ENCODE measurements around the gene ZFYVE21.

Gene ZFYVE21

GRCh38 chr14:103715052-103716000 lies at the start of gene ZFYVE21, which contains the start of gene XRCC3:
TSS of gene ZFYVE21 (plus strand) at chr14:103715810. CDS start at chr14:103715842, 32 bp downstream.
TSS of gene XRCC3 (minus strand) at chr14:103715451. CDS start at chr14:103711087, 4,364 bp downstream.
- Histone ChIP-seq H3K9me3 (ENCODE audit: control insufficient read depth, low read length) (no peaks in the 10 kb centered on the region), H3K4me3 (ENCODE audit: low read length) (peak within 1 kb of the TSS; percentile 80), H3K9ac (ENCODE audit: low read length) (peak within 1 kb of the TSS; percentile 70), H3K4me1 (ENCODE audit: control insufficient read depth, insufficient read depth, low read length) (peaks cover 45% of the 10 kb centered on the region), H3K27me3 (ENCODE audit: control insufficient read depth, insufficient read depth, low read length) (no peaks in the 10 kb centered on the region), H3K36me3 (ENCODE audit: control insufficient read depth, insufficient read depth, low read length) (no peaks in the 10 kb centered on the region)

GRCh38 chr14:103667671-103668070 lies 47.9 kb upstream of the ZFYVE21 start:
- Histone ChIP-seq H3K9me3 (ENCODE audit: control insufficient read depth, low read length) (no peaks in the 10 kb centered on the region), H3K4me3 (ENCODE audit: low read length) (no peak overlapping the region), H3K27me3 (ENCODE audit: control insufficient read depth, insufficient read depth, low read length) (no peaks in the 10 kb centered on the region), H3K9ac (ENCODE audit: low read length) (no peak overlapping the region), H3K4me1 (ENCODE audit: control insufficient read depth, insufficient read depth, low read length) (no peaks in the 10 kb centered on the region), H3K36me3 (ENCODE audit: control insufficient read depth, insufficient read depth, low read length) (no peaks in the 10 kb centered on the region)

DNA sequence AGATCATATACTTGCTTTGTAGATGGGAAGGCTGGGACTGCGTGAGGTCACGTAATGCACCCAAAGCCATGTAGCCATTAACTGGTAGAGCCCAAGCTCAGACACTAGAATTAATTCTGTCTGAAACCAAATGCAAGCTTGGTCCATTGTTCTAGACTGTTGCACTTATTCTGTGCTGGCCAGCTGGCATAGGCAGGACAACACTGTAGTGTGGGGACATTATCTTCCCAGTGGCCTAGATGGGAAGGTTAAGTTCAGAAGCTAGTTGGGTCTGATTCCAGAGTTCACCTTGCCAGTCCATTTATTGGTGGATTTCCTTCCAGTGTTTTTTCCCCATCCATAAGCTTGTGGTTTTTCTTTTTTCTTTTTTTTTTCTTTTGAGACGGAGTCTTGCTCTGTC lies 47.5 kb upstream of the ZFYVE21 start:
- H3K9me3 ChIP-seq (ENCODE audit: control insufficient read depth, low read length), result no peaks in the 10 kb centered on the region
- no peaks in the 10 kb centered on the region for H3K4me1 ChIP-seq (ENCODE audit: control insufficient read depth, insufficient read depth, low read length)
- no peak overlapping the region for H3K9ac ChIP-seq (ENCODE audit: low read length)
- H3K4me3 ChIP-seq (ENCODE audit: low read length), result no peak overlapping the region
- H3K27me3 ChIP-seq (ENCODE audit: control insufficient read depth, insufficient read depth, low read length), result no peaks in the 10 kb centered on the region
- H3K36me3 ChIP-seq (ENCODE audit: control insufficient read depth, insufficient read depth, low read length), result no peaks in the 10 kb centered on the region

DNA sequence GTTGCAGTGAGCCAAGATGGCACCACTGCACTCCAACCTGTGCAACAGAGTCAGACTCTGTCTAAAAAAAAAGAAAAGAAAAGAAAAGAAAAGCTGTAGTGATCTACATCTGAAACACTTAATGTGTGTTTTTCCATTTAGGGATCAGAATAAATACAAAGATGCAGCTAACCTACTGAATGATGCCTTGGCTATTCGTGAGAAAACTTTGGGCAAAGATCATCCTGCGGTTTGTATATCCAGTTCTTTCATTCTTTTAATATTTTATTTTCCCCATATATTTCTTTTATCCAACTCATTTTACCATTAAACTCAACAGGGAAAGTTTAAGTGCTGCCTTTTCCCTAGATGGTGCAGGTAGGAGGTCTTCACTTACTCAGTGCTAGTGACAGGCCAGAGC lies 46.2 kb upstream of the ZFYVE21 start:
- H3K4me1 ChIP-seq (ENCODE audit: control insufficient read depth, insufficient read depth, low read length), result no peaks in the 10 kb centered on the region
- H3K27me3 ChIP-seq (ENCODE audit: control insufficient read depth, insufficient read depth, low read length), result no peaks in the 10 kb centered on the region
- H3K9ac ChIP-seq (ENCODE audit: low read length), result no peak overlapping the region
- H3K4me3 ChIP-seq (ENCODE audit: low read length), result no peak overlapping the region
- H3K9me3 ChIP-seq (ENCODE audit: control insufficient read depth, low read length), result no peaks in the 10 kb centered on the region
- H3K36me3 ChIP-seq (ENCODE audit: control insufficient read depth, insufficient read depth, low read length), result no peaks in the 10 kb centered on the region

GRCh38 chr14:103671911-103672310 lies 43.7 kb upstream of the ZFYVE21 start:
- Histone ChIP-seq H3K9me3 (ENCODE audit: control insufficient read depth, low read length) (no peaks in the 10 kb centered on the region), H3K27me3 (ENCODE audit: control insufficient read depth, insufficient read depth, low read length) (no peaks in the 10 kb centered on the region), H3K4me1 (ENCODE audit: control insufficient read depth, insufficient read depth, low read length) (no peaks in the 10 kb centered on the region), H3K4me3 (ENCODE audit: low read length) (no peak overlapping the region), H3K36me3 (ENCODE audit: control insufficient read depth, insufficient read depth, low read length) (peaks cover 3% of the 10 kb centered on the region), H3K9ac (ENCODE audit: low read length) (no peak overlapping the region)

GRCh38 chr14:103675957-103676356 lies 39.7 kb upstream of the ZFYVE21 start:
- Histone ChIP-seq H3K36me3 (ENCODE audit: control insufficient read depth, insufficient read depth, low read length) (peaks cover 9% of the 10 kb centered on the region), H3K9ac (ENCODE audit: low read length) (no peak overlapping the region), H3K27me3 (ENCODE audit: control insufficient read depth, insufficient read depth, low read length) (no peaks in the 10 kb centered on the region), H3K4me1 (ENCODE audit: control insufficient read depth, insufficient read depth, low read length) (no peaks in the 10 kb centered on the region), H3K4me3 (ENCODE audit: low read length) (no peak overlapping the region), H3K9me3 (ENCODE audit: control insufficient read depth, low read length) (no peaks in the 10 kb centered on the region)

GRCh38 chr14:103676881-103677675 lies 38.5 kb upstream of the ZFYVE21 start:
- Histone ChIP-seq H3K36me3 (ENCODE audit: control insufficient read depth, insufficient read depth, low read length) (peaks cover 9% of the 10 kb centered on the region), H3K9me3 (ENCODE audit: control insufficient read depth, low read length) (no peaks in the 10 kb centered on the region), H3K27me3 (ENCODE audit: control insufficient read depth, insufficient read depth, low read length) (no peaks in the 10 kb centered on the region)

DNA sequence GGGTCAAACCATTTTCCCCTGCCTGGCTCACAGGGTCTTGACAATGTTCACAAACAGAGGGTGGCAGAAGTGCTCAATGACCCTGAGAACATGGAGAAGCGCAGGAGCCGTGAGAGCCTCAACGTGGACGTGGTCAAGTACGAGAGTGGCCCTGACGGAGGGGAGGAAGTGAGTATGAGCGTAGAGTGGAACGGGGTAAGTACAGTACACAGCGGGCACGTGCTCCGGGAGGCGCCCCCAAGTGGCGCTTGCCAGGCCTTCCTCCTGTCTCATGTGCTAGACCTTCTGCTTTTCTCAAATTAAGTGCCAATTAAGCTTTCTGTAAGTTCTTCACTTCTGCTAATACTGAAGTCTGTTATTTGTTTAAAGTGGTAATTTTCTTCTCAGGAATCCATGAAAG lies 36.3 kb upstream of the ZFYVE21 start:
- H3K9ac ChIP-seq (ENCODE audit: low read length), result no peak overlapping the region
- no peaks in the 10 kb centered on the region for H3K27me3 ChIP-seq (ENCODE audit: control insufficient read depth, insufficient read depth, low read length)
- H3K4me1 ChIP-seq (ENCODE audit: control insufficient read depth, insufficient read depth, low read length), result no peaks in the 10 kb centered on the region
- no peak overlapping the region for H3K4me3 ChIP-seq (ENCODE audit: low read length)
- peaks cover 16% of the 10 kb centered on the region for H3K36me3 ChIP-seq (ENCODE audit: control insufficient read depth, insufficient read depth, low read length)
- no peaks in the 10 kb centered on the region for H3K9me3 ChIP-seq (ENCODE audit: control insufficient read depth, low read length)

More at GRCh38 chr14:103676881-103677675, 38.5 kb upstream of the ZFYVE21 start:
- H3K4me1 ChIP-seq (ENCODE audit: control insufficient read depth, insufficient read depth, low read length), result no peaks in the 10 kb centered on the region
- H3K9ac ChIP-seq (ENCODE audit: low read length), result no peak overlapping the region
- H3K4me3 ChIP-seq (ENCODE audit: low read length), result no peak overlapping the region

DNA sequence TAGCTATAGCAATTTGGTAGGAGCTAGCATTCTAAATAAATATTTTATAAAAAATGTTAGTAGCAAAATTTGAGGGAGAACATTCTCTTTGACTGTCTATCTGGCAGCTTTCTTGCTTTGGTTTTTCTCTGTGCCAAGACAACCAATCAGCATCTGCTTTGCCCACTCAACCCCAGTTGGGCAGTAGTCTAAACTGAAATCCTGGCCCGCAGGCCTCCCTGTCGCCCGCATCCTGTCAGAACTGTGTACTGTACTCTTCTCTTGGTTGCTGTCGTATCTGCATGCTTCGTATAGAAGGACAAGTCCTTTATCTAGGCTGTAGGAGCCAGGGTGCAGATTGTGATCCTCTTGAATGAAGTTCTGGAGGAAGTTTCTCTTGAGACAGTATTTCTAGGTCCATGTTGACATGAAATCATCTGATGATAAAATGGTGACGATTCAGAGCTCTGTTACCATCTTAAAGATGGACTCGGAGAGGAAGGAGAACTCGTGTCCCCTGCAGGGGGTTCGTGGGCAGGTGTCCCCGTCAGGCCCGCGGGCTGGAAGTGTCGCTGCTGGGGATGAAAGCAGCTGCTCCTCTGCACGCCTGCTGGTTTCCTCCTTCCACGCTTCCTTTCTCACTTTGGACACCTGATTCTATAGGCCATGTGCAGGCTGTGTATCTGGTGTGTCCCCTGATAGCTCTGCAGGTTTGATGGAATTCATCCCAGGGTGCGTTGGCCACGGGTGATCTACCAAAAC lies 34.9 kb upstream of the ZFYVE21 start:
- H3K36me3 ChIP-seq (ENCODE audit: control insufficient read depth, insufficient read depth, low read length), result peaks cover 19% of the 10 kb centered on the region
- H3K4me3 ChIP-seq (ENCODE audit: low read length), result no peak overlapping the region
- no peaks in the 10 kb centered on the region for H3K4me1 ChIP-seq (ENCODE audit: control insufficient read depth, insufficient read depth, low read length)
- H3K27me3 ChIP-seq (ENCODE audit: control insufficient read depth, insufficient read depth, low read length), result no peaks in the 10 kb centered on the region
- H3K9me3 ChIP-seq (ENCODE audit: control insufficient read depth, low read length), result no peaks in the 10 kb centered on the region
- no peak overlapping the region for H3K9ac ChIP-seq (ENCODE audit: low read length)

GRCh38 chr14:103683139-103683538 lies 32.5 kb upstream of the ZFYVE21 start:
- Histone ChIP-seq H3K9me3 (ENCODE audit: control insufficient read depth, low read length) (no peaks in the 10 kb centered on the region), H3K4me1 (ENCODE audit: control insufficient read depth, insufficient read depth, low read length) (no peaks in the 10 kb centered on the region), H3K9ac (ENCODE audit: low read length) (no peak overlapping the region), H3K27me3 (ENCODE audit: control insufficient read depth, insufficient read depth, low read length) (no peaks in the 10 kb centered on the region), H3K36me3 (ENCODE audit: control insufficient read depth, insufficient read depth, low read length) (peaks cover 16% of the 10 kb centered on the region), H3K4me3 (ENCODE audit: low read length) (no peak overlapping the region)

GRCh38 chr14:103684471-103684870 lies 31.1 kb upstream of the ZFYVE21 start:
- no peaks in the 10 kb centered on the region for H3K27me3 ChIP-seq (ENCODE audit: control insufficient read depth, insufficient read depth, low read length)
- peaks cover 16% of the 10 kb centered on the region for H3K36me3 ChIP-seq (ENCODE audit: control insufficient read depth, insufficient read depth, low read length)
- no peaks in the 10 kb centered on the region for H3K4me1 ChIP-seq (ENCODE audit: control insufficient read depth, insufficient read depth, low read length)
- H3K4me3 ChIP-seq (ENCODE audit: low read length), result no peak overlapping the region
- H3K9me3 ChIP-seq (ENCODE audit: control insufficient read depth, low read length), result no peaks in the 10 kb centered on the region
- no peak overlapping the region for H3K9ac ChIP-seq (ENCODE audit: low read length)
